HPDE6-E6E7 (cell line): ENCODE data around the gene NMT2.

ENCODE experiments used
- DNase-seq: peaks from one replicate; pipeline ENCODE4 v3.0.0; 2011; ENCODE audit warnings: missing footprints; ENCODE audit errors: extremely low spot score

Gene NMT2

GRCh38 chr10:15141136-15142054 lies 27.1 kb downstream of the NMT2 start:
- no peak for DNase-seq

DNA sequence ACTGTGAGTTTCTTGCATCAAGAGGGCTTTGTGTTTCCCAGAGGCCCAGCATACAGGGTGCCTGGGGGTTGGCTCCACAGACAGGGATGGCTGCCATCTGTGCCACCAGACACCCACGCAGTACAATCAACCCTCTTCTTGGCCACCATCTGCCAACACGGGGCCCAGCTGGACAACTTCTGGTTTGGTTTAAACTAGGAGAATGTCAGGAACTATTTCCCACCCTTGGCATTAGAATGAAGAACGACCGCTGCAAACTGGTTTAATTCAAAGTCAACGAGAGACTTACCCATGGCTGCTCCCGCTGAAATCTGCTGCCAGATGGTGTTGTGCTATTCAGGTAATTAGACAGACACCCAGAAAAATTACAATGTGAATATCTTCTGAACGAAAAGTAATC lies 27.8 kb downstream of the NMT2 start:
- DNase-seq, result no peak

DNA sequence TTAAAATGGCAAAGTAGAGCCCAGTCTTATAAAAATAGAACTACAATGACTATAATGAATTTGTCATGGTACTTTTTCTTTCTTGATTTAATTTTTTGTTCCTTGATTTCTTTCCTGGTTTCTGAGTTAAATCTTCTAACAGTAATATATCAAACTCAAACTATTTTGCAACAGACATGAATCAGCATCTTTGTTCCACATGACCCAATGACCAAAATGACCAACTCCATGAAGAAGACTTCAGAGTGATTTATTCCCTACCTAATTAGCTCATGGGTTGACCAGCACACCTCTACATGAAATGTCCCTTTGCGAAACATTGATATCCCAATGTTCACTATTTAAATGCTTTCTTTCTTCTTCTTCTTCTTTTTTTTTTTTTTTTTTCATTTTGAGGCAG lies 30.9 kb downstream of the NMT2 start:
- DNase-seq, result no peak

GRCh38 chr10:15137036-15137359 lies 31.5 kb downstream of the NMT2 start:
- DNase-seq, result no peak

DNA sequence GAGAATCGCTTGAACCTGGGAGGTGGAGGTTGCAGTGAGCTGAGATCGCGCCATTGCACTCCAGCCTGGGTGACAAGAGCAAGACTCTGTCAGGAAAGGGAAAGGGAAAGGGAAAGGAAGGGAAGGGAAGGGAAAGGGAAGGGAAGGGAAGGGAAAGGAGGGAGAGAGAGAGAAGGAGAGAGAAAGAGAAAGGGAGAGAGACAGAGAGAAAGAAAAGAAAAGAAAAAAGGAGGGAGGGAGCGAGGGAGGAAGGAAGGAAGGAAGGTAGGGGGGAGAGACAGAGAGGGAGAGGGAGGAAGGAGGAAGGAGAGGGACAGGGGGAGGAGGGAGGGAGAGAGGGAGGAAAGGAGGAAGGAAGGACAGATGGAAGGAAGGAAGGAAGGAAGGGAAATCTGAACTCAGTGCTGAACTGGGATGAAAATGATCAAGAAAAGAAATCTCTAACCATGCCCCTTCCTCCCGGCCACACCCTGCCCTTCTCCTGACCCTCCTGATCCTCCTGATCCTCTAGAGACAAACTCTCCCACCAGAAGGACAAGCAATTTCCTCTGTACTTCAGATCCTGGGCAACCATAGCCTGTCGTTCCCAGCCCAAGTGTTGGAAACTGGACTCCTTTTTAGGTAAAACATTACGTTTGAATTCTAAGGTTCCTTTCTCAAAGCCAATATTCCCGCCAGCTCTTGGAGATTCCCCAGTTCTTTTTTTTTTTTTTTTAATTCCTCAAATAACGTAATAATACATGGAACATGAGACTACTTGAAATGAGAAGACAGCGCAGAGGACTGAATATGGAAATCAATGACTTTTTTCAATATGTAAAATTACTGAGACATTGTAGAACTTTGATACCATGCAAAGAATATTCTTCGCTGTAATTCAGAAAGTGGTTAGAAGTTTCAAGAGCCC lies 32.1 kb downstream of the NMT2 start:
- no peak for DNase-seq

GRCh38 chr10:15131330-15131729 lies 37.2 kb downstream of the NMT2 start:
- no peak for DNase-seq

DNA sequence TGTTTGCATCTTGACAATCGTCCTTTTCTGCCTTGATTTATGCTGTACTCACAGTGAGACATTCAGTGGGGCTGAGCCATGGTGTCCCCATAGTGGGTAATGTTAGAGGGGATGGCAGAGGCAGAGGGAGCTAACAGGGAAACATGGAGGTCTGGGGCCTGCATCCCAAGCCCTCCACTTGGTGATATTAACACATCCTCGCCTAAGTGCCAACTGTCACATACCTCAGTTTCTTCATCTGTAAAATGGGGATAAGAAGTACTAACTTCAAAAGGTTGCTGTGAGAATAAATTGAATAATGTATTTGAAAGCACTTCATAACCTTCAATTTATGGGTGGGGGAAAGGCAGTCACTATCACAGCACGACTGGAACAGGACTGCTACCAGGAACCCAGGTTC lies 43.6 kb downstream of the NMT2 start:
- DNase-seq, result no peak

DNA sequence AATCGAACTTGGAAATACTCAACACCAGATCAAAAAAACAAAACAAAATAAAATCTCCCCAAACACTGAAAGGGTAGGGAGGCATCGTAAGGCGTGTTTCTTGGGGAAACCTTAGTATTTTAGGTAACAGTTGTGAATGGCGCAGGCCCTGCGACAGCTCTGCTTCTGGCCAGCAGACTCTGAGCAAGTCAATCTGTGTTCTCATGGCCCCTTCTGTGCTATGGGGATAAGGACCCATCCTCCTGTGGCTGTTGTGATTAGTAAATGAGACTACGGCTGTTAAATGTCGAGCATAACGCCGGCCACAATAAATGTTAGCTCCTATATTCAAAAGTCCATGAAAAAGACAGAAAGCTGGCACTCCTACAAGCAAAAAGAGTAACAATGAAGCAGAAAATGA lies 44.3 kb downstream of the NMT2 start:
- no peak for DNase-seq

- peak; percentile 10 for DNase-seq
Observed at GRCh38 chr10:15123749-15124184, 44.7 kb downstream of the NMT2 start.

- DNase-seq, result no peak
Observed at GRCh38 chr10:15122477-15123030, 45.9 kb downstream of the NMT2 start.

DNA sequence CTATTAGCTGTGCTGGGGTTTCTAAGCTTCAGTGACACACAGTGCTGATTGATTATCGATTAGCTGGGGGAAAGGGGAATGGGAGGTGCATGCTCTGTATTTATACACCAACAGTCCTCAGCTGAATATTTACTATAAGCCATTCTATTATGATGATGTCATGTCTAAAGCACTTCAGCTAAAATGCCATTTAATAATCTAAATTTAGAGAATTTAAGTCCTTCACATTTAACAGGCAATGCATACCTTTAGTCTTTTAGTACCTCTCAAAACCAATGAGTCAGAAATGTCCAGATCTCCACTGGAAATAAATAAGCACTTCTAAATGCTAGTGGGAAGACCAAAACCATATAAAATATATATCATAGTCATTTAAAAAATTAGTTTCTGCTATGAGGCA lies 46.8 kb downstream of the NMT2 start:
- no peak for DNase-seq

DNA sequence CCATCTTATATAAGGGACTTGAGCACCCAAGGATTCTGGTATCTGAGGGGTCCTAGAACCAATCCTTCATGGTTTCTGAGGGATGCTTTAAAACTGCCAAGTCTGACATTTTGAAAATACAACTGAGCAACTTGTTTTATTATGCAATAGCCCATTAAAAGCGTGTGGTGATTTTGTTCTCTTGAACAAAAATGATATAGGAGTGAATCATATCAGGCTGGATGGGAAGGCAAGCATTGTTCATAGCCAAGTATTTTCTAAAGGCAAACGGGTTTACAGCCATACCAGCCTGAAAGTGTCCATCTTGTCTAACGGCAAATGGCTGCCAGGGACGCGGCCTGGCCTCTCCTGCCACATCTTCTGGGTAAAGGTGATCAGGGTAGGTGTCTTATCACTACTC lies 48.0 kb downstream of the NMT2 start:
- DNase-seq, result peak; percentile 4

DNA sequence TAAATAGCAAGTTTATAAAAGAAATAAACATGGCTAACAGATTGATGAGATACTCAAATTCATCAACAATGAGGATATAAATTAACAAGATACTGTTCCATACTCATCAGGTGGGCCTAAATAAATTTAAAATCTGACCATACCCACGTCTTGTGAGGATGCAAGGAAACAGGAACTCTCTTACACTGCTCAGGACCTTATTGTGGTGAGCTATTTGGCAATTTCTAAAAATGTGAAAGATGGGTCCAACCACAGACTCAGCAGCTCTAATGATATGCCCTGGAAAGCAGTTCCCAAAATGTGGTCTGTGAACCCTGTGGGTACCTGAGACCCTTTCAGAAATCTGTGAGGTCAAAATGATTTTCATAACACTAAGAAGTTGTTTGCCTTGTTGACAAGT lies 49.9 kb downstream of the NMT2 start:
- DNase-seq, result no peak

- no peak for DNase-seq
Observed at GRCh38 chr10:15116225-15116624, 52.3 kb downstream of the NMT2 start.

- DNase-seq, result no peak
Observed at GRCh38 chr10:15113766-15114165, 54.7 kb downstream of the NMT2 start.

- no peak for DNase-seq
Observed at GRCh38 chr10:15112657-15113056, 55.8 kb downstream of the NMT2 start.

- DNase-seq, result peak; percentile 17
Observed at GRCh38 chr10:15106352-15107013, 62.0 kb downstream of the NMT2 start.

GRCh38 chr10:15103513-15103912 lies 65.0 kb downstream of the NMT2 start:
- no peak for DNase-seq

- DNase-seq, result no peak
Observed at GRCh38 chr10:15099886-15100285, 68.6 kb downstream of the NMT2 start.

GRCh38 chr10:15097011-15097812 lies 71.3 kb downstream of the NMT2 start, which contains the start of gene RPP38:
TSS of gene RPP38 (plus strand) at chr10:15097355. CDS start at chr10:15103315, 5,960 bp downstream.
- peak; percentile 78 for DNase-seq

DNA sequence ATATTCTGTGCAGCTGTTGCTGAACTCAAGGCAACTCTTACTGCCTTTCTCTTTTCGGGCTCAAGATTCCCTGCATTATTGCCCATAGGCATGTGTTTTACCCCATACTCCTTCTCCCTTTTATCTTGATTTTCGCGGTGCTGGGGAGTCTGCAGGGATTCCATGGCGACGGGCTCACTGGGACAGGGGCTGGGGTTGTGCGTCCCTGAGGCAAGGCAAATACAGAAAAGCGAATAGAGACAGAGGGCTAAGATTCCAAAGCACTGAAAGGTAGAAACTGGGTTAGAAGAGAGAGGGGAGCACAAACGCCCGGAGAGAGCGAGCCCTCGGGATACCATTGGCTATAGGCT lies 71.9 kb downstream of the NMT2 start:
- DNase-seq, result no peak
